ENCODE data around the gene DAGLA. TPM values are rescaled to one million over a fixed set of nuclear protein-coding genes. Genes with fewer than 3 reads are reported as not detected.

Gene DAGLA
- total RNA-seq, 1 experiment from 2014 or later, result 9.5 TPM

DNA sequence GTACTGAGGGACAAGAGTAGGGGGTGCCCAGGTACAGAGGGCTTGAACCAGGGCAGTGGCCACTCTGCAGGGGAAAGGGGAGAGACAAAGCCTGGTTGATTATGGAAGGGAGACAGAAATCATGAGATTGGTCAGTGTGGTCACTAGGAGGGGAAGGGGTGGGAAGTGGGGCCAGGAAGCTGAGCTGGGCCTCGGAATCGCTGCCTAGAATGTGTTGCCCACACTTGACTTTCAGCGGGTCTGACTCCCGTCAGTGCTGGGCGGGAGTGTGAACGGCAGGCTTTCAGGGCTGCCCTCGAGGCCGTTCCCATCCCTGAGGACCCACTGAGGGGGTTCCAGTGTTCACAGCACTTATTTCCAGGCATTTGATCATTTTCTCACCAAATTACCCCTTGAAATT is 5.9 kb downstream of the DAGLA start:
- peak overlapping the region; percentile 1 for H3K27ac Mint-ChIP-seq (ENCODE audit: unreplicated experiment)
- ChIA-PET POLR2A (no interaction called here), CTCF (no interaction called here)
- H3K9me3 Mint-ChIP-seq (ENCODE audit: unreplicated experiment), result no peaks in the 10 kb centered on the region
- no peaks in the 10 kb centered on the region for H3K27me3 Mint-ChIP-seq (ENCODE audit: insufficient read depth, unreplicated experiment)
- Histone ChIP-seq H3K36me3 (ENCODE audit: control insufficient read depth, insufficient read depth, low read length) (no peaks in the 10 kb centered on the region), H3K4me1 (peaks cover 24% of the 10 kb centered on the region), H3K9me3 (no peaks in the 10 kb centered on the region), H3K27me3 (replicated peaks; ENCODE audit: control insufficient read depth, insufficient read depth, low read length) (no peaks in the 10 kb centered on the region), H3K4me3 (ENCODE audit: low read depth, low read length) (no peak overlapping the region)
- TF ChIP-seq, protein P1, sequence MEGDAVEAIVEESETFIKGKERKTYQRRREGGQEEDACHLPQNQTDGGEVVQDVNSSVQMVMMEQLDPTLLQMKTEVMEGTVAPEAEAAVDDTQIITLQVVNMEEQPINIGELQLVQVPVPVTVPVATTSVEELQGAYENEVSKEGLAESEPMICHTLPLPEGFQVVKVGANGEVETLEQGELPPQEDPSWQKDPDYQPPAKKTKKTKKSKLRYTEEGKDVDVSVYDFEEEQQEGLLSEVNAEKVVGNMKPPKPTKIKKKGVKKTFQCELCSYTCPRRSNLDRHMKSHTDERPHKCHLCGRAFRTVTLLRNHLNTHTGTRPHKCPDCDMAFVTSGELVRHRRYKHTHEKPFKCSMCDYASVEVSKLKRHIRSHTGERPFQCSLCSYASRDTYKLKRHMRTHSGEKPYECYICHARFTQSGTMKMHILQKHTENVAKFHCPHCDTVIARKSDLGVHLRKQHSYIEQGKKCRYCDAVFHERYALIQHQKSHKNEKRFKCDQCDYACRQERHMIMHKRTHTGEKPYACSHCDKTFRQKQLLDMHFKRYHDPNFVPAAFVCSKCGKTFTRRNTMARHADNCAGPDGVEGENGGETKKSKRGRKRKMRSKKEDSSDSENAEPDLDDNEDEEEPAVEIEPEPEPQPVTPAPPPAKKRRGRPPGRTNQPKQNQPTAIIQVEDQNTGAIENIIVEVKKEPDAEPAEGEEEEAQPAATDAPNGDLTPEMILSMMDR (IDR thresholded peaks at IDR 0.05; ENCODE audit: insufficient read depth in 1 of 2, low read depth in 1 of 2, low read length in 1 of 2, severe bottlenecking in 1 of 2, unreplicated experiment in 1 of 2), result no peak
- H3K4me1 Mint-ChIP-seq (ENCODE audit: low read depth, unreplicated experiment), result peaks cover 10% of the 10 kb centered on the region
- no peak overlapping the region for H3K4me3 Mint-ChIP-seq (ENCODE audit: unreplicated experiment)
- BruUV-seq (replicated peaks), result no TSS peak
- no peak for DNase-seq
- intact Hi-C loops (cut with micrococcal nuclease; ENCODE audit: unreplicated experiment), result no loop called here
- H3K36me3 Mint-ChIP-seq (ENCODE audit: insufficient read depth, unreplicated experiment), result peaks cover 8% of the 10 kb centered on the region

DNA sequence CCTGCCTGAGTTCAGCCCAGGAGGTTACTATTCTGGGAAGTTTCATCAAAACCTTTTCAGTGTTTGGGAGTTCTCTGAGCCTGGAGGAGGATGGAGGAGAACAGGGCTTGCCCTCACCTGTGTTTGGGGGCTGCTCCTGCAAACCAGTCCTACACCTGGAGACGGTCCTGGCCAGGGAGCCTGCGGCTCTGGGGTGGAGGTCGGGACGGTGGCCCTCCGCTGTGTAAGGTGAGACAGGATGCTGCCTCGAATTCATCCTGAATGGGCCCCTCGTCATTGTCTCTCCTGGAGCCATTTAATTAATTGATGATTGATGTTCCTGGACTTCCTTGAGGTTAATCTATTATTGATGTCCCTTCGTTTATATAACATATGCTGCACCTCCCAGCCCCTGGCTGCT is 6.3 kb downstream of the DAGLA start:
- H3K27me3 ChIP-seq (replicated peaks; ENCODE audit: control insufficient read depth, insufficient read depth, low read length), result no peaks in the 10 kb centered on the region
- POLR2A ChIA-PET, result no interaction called here

DNA sequence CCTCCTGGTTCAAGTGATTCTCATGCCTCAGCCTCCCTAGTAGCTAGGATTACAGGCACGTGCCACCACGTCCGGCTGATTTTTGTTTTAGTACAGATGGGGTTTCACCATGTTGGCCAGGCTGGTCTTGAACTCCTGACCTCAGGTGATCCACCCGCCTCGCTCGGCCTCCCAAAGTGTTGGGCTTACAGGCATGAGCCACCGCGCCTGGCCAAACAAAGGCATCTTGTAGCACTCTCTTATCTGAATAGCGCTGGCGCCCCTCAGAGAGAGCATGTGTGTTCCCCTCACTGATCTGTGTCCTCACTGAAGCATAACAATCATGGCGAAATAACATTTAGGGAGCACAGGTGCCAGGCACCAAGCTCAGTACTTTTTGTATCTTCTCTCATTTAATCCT is 7.2 kb downstream of the DAGLA start:
- no peak for DNase-seq
- H3K27ac Mint-ChIP-seq (ENCODE audit: unreplicated experiment), result peak overlapping the region; percentile 26
- no peak overlapping the region for H3K4me3 Mint-ChIP-seq (ENCODE audit: unreplicated experiment)
- Histone ChIP-seq H3K27me3 (replicated peaks; ENCODE audit: control insufficient read depth, insufficient read depth, low read length) (no peaks in the 10 kb centered on the region), H3K9me3 (no peaks in the 10 kb centered on the region), H3K4me1 (peaks cover 10% of the 10 kb centered on the region), H3K36me3 (ENCODE audit: control insufficient read depth, insufficient read depth, low read length) (no peaks in the 10 kb centered on the region; the same call in 1 of the 2 replicates), H3K4me3 (ENCODE audit: low read depth, low read length) (no peak overlapping the region)
- TF ChIP-seq, protein P1 (IDR thresholded peaks at IDR 0.05; ENCODE audit: insufficient read depth in 1 of 2, low read depth in 1 of 2, low read length in 1 of 2, severe bottlenecking in 1 of 2, unreplicated experiment in 1 of 2), result no peak
- BruUV-seq (replicated peaks), result no TSS peak
- ChIA-PET POLR2A (no interaction called here), CTCF (no interaction called here)
- no peaks in the 10 kb centered on the region for H3K9me3 Mint-ChIP-seq (ENCODE audit: unreplicated experiment)
- intact Hi-C loops (cut with micrococcal nuclease; ENCODE audit: unreplicated experiment), result no loop called here
- H3K36me3 Mint-ChIP-seq (ENCODE audit: insufficient read depth, unreplicated experiment), result peaks cover 8% of the 10 kb centered on the region
- no peaks in the 10 kb centered on the region for H3K27me3 Mint-ChIP-seq (ENCODE audit: insufficient read depth, unreplicated experiment)
- H3K4me1 Mint-ChIP-seq (ENCODE audit: low read depth, unreplicated experiment), result peaks cover 10% of the 10 kb centered on the region

More for the DNA sequence above, 6.3 kb downstream of the DAGLA start:
- Mint-ChIP-seq H3K4me3 (ENCODE audit: unreplicated experiment) (no peak overlapping the region), H3K27me3 (ENCODE audit: insufficient read depth, unreplicated experiment) (no peaks in the 10 kb centered on the region), H3K36me3 (ENCODE audit: insufficient read depth, unreplicated experiment) (peaks cover 8% of the 10 kb centered on the region), H3K27ac (ENCODE audit: unreplicated experiment) (no peak overlapping the region), H3K4me1 (ENCODE audit: low read depth, unreplicated experiment) (peaks cover 10% of the 10 kb centered on the region), H3K9me3 (ENCODE audit: unreplicated experiment) (no peaks in the 10 kb centered on the region)
- H3K4me3 ChIP-seq (ENCODE audit: low read depth, low read length), result no peak overlapping the region
- TF ChIP-seq, protein P1 (IDR thresholded peaks at IDR 0.05; ENCODE audit: insufficient read depth in 1 of 2, low read depth in 1 of 2, low read length in 1 of 2, severe bottlenecking in 1 of 2, unreplicated experiment in 1 of 2), result no peak
- peaks cover 20% of the 10 kb centered on the region for H3K4me1 ChIP-seq
- no peak for DNase-seq
- no peaks in the 10 kb centered on the region for H3K36me3 ChIP-seq (ENCODE audit: control insufficient read depth, insufficient read depth, low read length)
- CTCF ChIA-PET, result no interaction called here
- no TSS peak for BruUV-seq (replicated peaks)
- intact Hi-C loops (cut with micrococcal nuclease; ENCODE audit: unreplicated experiment), result no loop called here
- H3K9me3 ChIP-seq, result no peaks in the 10 kb centered on the region
